NCI-H1417 treated with DMSO at 0.1 percent for 48 hours (cell line): Measurements from ENCODE around the gene FGFRL1.

Experiments used
- DNase-seq: peaks from one replicate; lab custom pipeline; 2025; lab: John Stamatoyannopoulos, UW

Gene FGFRL1

DNA sequence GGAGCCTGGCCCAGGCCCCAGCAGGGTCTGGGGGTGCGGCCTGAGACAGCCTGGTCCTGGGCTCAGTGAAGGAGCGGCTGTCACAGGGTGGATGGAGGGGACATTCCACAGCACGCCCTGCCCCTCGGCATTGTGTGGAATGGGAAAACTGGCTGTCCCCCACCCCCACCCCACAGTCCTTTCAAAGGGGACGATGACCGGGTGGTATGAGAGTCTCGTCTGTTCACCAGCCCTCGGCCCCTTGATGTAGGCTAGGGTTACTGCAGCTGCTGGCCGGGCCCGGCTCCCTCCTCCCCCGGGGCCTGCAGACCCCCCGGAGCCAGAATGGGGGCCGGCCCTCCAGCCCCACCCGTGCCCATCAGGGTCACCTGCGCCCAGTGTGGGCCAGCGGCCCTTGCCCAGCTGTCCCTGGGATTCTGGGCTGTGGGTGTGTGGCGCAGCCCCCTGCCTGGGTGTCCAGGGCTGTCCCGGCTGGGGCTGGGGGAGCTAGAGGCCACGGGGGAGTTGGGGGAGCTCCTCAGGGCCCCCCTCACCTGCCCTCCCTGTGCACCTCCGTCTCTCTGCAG is 11.7 kb downstream of the FGFRL1 start:
- no peak for DNase-seq

DNA sequence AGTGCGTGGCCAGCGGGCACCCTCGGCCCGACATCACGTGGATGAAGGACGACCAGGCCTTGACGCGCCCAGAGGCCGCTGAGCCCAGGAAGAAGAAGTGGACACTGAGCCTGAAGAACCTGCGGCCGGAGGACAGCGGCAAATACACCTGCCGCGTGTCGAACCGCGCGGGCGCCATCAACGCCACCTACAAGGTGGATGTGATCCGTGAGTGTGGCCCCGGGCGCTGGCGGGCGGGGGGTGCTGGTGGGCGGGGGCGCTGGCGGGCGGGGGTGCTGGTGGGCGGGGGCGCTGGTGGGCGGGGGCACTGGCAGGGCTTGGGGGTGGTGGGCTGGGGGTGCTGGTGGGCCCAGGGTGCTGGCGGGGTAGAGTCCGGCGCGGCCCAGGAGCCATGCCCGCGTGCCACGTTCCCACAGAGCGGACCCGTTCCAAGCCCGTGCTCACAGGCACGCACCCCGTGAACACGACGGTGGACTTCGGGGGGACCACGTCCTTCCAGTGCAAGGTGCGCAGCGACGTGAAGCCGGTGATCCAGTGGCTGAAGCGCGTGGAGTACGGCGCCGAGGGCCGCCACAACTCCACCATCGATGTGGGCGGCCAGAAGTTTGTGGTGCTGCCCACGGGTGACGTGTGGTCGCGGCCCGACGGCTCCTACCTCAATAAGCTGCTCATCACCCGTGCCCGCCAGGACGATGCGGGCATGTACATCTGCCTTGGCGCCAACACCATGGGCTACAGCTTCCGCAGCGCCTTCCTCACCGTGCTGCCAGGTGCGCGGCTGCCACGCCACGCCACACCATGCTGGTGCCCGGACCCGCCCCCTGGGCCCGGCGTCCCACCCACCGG is 12.7 kb downstream of the FGFRL1 start:
- no peak for DNase-seq

- DNase-seq, result no peak
Measured at GRCh38 chr4:1024882-1025545, 13.6 kb downstream of the FGFRL1 start.

- no peak for DNase-seq
Measured at GRCh38 chr4:1026115-1026514, 14.7 kb downstream of the FGFRL1 start.

- DNase-seq, result no peak
Measured at GRCh38 chr4:1027219-1027914, 15.9 kb downstream of the FGFRL1 start.

GRCh38 chr4:1027915-1028238 is 16.5 kb downstream of the FGFRL1 start:
- DNase-seq, result no peak

DNA sequence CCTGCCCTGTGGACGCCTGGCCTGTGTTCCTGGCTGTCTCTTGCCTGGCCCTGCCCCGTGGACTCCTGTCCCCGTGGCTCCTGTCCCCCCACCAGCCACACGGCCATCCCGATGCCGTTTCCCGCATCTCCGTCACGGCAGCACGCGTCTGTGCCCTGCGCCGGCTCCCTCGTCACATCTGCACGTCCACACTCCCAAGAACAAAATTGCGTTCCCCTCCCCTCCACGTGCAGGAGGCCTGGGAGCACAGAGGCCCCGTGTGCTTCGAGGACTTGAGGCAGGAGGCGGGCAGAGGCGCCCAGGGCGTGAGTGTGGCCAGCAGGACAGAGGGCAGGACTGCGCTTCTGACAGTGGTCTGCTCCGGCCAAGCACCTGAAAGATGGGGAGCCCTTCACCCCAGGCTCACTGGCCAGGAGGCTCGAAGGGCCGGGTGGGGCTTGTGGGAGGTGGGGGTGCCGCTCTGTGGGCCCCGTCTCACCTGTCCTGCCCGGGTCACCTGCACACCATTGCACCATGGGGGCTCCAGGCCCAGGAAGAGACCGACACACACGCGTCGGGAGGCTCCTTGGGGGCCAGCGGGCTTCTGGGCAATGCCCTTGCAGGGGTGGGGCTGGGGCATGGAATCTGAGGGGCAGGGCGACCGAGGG is 17.3 kb downstream of the FGFRL1 start:
- no peak for DNase-seq

- no peak for DNase-seq
Measured at GRCh38 chr4:1029529-1029928, 18.1 kb downstream of the FGFRL1 start.

- DNase-seq, result no peak
Measured at GRCh38 chr4:1030031-1030430, 18.6 kb downstream of the FGFRL1 start.

GRCh38 chr4:1030559-1030958 is 19.1 kb downstream of the FGFRL1 start:
- DNase-seq, result no peak

DNA sequence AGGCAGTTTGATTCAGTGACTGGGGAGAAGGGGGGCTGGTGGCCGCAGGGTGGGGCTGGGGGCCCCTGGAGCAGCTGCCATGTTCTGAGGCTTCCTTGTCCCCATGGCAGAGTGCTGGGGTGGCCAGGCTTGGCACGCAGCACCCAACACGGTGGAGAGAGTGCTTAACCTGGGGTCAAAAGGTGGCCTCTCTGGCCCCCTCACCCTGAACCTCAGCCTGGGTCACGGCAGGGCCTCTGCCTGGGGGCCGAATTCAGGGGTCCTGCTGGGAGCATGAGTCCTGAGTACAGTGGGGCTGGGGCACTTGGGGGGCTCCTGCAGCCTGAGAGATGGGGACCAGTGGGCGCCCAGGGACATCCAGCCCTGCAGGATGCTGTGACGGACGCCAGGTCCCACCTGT is 19.9 kb downstream of the FGFRL1 start:
- no peak for DNase-seq

DNA sequence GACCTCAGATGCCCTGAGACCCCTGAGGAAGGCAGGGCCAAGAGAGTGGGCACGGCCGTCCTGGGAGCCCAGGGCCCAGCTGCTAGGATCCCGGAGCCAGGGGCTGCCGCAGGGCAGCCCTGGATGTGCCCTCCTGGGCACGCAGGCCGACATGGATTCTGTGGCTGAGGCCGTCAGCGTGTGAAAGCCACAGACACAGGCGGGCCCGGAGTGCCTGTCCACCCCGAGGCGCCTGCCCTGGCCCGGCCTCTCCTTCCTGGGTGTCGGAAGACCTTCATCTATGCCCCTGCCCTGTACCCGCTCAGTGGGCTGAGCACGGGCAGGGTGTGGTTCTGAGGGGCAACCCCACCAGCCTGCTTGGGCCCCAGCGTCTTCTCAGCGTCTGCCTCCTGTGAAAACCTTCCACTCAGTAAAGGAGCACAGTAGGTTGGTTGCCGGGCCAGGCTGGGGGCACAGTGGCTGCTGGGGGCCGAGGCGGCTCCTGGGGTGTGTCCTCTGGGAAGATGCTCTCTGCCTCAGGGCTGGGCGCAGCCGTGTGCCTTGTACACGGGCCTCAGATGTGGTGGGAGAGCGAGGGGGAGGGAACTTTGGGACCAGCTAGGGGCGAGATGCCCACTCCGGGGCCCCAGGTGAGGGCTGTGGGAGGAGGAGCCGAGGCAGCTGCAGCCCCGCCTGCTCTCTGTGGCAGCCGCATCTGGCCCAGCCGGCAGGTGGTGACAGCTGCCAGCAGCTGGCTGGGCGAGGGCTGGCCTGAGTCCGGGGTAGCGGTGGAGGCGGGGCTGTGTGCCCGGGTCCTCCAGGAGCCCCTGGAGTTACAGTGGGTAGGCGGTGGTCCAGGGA is 20.8 kb downstream of the FGFRL1 start:
- DNase-seq, result no peak

DNA sequence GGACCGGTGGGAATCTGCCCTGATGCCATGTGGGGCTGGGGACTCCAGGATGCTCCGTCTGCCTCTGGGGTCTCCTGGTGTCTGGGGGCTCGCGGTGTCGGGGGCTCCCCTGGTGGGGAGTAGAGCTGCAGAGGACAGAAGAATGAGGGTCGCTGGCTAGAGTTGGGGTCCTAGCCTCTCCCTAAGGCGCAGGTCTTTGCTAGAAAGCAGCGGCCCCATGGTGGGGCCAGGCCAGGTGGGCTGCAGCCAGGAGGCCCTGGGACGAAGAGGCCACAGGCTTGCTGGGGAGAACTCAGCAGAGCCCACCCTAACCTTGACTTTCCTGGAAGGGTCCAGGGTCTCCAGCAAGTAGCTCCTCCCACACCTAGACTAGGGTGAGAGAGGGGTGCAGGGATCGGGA is 21.4 kb downstream of the FGFRL1 start:
- DNase-seq, result no peak

- DNase-seq, result no peak
Measured at GRCh38 chr4:1033840-1034551, 22.6 kb downstream of the FGFRL1 start.

- DNase-seq, result no peak
Measured at GRCh38 chr4:1035510-1035909, 24.1 kb downstream of the FGFRL1 start.

DNA sequence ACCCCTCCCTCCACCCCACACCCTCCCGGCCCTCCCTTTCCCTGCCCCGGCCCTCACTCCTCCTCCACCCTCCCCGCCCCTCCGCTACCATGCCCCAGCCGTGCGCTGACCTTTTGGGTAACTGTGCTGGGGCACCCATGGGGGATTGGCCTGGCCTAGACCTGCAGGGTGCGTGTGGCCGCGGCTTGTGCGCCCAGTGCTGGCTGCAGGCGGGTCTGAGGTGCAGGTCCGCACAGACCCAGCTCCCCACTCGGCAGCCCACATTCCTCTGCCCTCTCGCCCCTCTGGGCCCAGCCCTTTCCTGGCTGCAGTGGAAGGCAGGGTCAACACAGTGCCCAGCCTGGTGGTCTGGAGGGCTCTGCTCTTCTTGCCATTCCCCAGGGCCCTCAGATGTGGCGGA is 24.7 kb downstream of the FGFRL1 start:
- DNase-seq, result no peak

DNA sequence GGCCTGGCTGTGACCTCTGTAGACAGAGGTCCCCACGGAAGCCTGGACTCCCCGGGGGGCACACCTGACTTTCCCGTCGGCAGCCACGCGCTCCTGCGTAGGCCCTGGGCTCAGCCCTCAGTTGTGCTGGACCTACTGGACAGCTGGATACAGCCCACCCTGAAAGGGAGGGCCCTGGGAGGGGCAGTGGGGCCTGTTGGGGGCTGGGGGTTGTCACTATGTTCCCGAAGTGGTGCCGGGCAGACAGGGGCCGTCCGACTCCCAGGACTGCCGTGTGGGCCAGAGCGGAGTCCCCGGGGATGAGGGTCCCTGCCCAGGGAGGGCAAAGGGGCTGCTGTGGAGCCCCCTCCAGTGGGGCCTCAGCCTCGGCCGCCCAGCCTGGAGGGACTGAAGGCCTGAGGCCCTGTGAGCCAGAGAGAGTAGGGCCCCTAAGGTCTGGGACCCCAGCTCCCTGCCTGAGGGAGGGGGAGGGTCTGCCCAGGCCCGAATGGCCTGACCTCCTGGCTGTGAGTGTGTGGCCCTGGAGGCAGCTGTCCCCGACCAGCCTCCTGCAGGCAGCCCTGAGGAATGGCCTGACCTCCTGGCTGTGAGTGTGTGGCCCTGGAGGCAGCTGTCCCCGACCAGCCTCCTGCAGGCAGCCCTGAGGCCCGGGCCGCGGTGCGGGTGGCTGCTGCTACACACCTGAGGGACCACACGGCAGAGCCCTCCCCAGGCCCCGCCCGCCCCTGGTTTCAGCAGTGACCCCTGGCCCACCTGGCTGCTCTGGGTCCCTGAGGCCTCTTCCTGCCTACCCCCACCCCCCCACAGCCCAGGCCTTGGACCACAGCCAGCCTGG is 25.8 kb downstream of the FGFRL1 start:
- no peak for DNase-seq

DNA sequence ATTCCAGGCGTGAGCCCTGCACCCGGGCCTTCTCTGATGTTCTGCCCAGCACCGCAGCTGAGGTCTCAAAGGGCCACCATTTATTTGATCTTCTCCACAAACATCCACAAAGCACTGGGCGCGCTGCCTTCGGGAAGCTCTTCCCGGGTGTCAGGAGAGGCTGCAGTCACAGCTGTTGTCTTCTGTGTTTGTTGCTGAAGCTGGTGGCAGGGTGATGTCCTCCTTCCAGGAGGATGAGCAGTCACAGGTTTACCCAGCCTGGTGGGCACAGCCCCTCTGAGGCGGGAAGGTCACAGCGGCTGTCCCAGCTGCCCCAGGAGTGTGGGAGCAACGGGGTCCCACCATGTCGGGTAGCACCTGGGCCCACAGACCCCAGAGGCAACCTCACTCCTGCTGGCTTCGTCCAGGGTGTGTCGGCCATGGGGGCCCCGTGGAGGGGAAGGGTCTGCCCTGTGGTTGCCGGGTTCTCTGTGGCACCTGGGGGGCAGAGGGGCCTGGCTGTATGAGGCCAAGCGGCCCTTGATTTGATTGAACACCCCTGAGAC is 27.6 kb downstream of the FGFRL1 start:
- DNase-seq, result no peak

- DNase-seq, result no peak
Measured at GRCh38 chr4:1039493-1040343, 28.3 kb downstream of the FGFRL1 start.
